Testis (tissue), 3 donors: ENCODE results near the gene CDK14. TPM values are rescaled to one million over a fixed set of nuclear protein-coding genes. Genes with fewer than 3 reads are reported as not detected.

Experiments
- DNase-seq: peaks from one replicate; pipeline ENCODE4 v3.0.0-alpha.2; 2019
- H3K27ac ChIP-seq, 2 donors: fragments of 200-600 bp; sonication (generic); one replicate each; pipeline ENCODE4 v1.5.1; 2019
- H3K27me3 ChIP-seq: fragments of 200-600 bp; sonication (generic); one replicate; pipeline ENCODE4 v1.5.1; 2019
- H3K36me3 ChIP-seq: fragments of 200-600 bp; sonication (generic); one replicate; pipeline ENCODE4 v1.5.1; 2017; ENCODE audit warnings: low read depth; ENCODE audit errors: missing control alignments
- H3K4me1 ChIP-seq: fragments of 200-600 bp; sonication (generic); one replicate; pipeline ENCODE4 v1.5.1; 2019
- H3K4me3 ChIP-seq, 2 donors: fragments of 200-600 bp; sonication (generic); one replicate each; pipeline ENCODE4 v1.5.1; 2017 to 2019
- H3K9me3 ChIP-seq: fragments of 200-600 bp; sonication (generic); one replicate; pipeline ENCODE4 v1.5.1; 2017
- POLR2A ChIP-seq: fragments of 450-650 bp; IDR thresholded peaks from one replicate; pipeline ENCODE4 v1.6.1; 2017; ENCODE audit warnings: antibody characterized with exemption, mild to moderate bottlenecking, moderate library complexity
- WGBS, 2 donors: methylation state at CpG; one replicate each; pipeline ENCODE4 v1.1.5; 2018; 5-methylcytosine and 5-hydroxymethylcytosine counted together
- intact Hi-C: fragments of 100-400 bp; cut with DNase I; formaldehyde crosslinking; loops from one replicate; pipeline ENCODE4 v1.15.1; 2023; ENCODE audit warnings: low total_unique reads
- polyA plus RNA-seq: library from polyadenylated mRNA; stranded (reverse); fragments of 350-450 nt; fragmentation: Illumina TruSeq; extraction: RNeasy Lipid Tissue Mini Kit (QIAGEN cat#74804); gene quantifications from one replicate; pipeline ENCODE4 v1.2.3, GENCODE V29; 2014; ENCODE audit warnings: low read depth, low replicate concordance; ENCODE audit not compliant: insufficient read depth
- total RNA-seq, 2 donors: library from RNA; depleted of rRNA; stranded (reverse); fragments of >200 nt; gene quantifications; one replicate each; pipeline ENCODE4 v1.2.3, GENCODE V29; 2016
- TF ChIP-seq, protein P1 (sequence below), 3 experiments: fragments of 450-650 bp in 2 of 3; fragments of 200-600 bp in 1 of 3; sonication (generic) in 1 of 3; IDR thresholded peaks; one replicate each; pipeline ENCODE4 v1.5.1; 2016 to 2019; ENCODE audit warnings: antibody characterized with exemption in 3 of 3, mild to moderate bottlenecking in 2 of 3, moderate library complexity in 1 of 3

The CDK14 gene
- total and polyA plus RNA-seq, 3 donors from 2014 or later: 18.9 to 22.7 (median 19.5) TPM

DNA sequence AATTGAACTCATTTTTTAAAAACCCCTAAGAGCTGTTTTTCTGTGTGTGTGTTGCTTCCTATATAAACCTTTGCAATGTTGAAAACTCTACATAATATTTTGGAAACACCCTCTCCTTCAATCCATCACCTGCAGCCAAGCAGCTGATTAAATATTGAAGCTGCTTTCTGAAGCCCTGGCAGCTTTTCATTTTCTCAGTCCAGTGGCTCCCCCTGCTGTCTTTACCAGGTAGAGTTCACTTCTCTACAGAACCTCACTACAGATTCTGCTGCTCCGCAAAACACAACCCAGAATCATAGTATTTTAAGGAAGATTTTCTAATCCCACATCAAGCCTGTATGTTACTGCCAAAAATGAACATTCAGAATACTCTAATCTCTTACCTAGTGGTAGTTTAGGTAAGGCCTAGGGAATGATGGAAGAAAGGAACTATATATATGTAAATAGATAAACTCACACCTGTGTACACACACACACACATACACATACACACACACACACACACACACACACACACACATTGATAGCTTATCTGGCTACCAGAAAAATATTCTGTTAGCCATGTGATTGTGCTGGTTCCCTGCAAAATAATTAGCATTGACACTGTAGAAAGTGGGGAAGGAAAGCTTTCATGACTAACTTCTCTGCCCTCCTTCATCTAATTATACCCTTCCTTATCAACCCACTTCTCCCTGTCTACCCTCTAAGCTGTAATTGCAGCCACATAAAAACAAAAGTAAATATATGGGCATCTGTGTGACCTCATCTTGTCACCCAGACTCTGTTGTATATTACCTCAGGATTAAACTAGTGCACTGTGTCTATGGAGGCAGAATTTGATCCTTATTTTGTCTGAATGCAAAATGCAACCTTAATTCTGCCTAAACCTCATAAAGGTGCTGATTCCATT, 438.6 kb downstream of the CDK14 start:
- WGBS, 2 donors: 57 to 77% methylated on average over 1 of the region's 1 CpG
- peak; percentile 81 for DNase-seq
- H3K36me3 ChIP-seq: no peaks in the 10 kb centered on the region
- intact Hi-C loops: no loop called here
- no peak for TF ChIP-seq POLR2A
- TF ChIP-seq, protein P1, sequence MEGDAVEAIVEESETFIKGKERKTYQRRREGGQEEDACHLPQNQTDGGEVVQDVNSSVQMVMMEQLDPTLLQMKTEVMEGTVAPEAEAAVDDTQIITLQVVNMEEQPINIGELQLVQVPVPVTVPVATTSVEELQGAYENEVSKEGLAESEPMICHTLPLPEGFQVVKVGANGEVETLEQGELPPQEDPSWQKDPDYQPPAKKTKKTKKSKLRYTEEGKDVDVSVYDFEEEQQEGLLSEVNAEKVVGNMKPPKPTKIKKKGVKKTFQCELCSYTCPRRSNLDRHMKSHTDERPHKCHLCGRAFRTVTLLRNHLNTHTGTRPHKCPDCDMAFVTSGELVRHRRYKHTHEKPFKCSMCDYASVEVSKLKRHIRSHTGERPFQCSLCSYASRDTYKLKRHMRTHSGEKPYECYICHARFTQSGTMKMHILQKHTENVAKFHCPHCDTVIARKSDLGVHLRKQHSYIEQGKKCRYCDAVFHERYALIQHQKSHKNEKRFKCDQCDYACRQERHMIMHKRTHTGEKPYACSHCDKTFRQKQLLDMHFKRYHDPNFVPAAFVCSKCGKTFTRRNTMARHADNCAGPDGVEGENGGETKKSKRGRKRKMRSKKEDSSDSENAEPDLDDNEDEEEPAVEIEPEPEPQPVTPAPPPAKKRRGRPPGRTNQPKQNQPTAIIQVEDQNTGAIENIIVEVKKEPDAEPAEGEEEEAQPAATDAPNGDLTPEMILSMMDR (IDR thresholded peaks at IDR 0.05): peak; percentile 45 to 56 (median 53)
- H3K4me3 ChIP-seq: no peak overlapping the region
- no peaks in the 10 kb centered on the region for H3K27me3 ChIP-seq
- no peaks in the 10 kb centered on the region for H3K9me3 ChIP-seq
- no peaks in the 10 kb centered on the region for H3K4me1 ChIP-seq
- no peak overlapping the region for H3K27ac ChIP-seq

DNA sequence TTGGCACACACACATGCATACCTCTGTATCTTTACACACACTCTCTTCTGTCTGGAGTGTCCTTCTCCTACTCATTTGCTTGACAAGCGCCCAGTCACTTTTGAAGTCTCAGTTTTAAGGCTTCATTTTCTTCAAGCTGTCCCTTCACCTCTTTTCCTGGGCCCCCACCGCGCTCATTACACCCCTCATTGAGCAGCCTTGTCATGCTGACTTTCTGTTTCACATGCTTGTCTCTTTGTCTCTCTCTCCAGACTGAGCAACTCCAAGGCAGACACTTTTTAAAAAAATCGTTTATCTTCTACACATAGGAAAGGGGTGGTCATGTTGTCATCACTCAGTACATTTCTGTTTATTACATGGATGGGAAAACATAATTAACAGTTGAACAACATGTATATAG, 442.9 kb downstream of the CDK14 start:
- Histone ChIP-seq H3K9me3 (no peaks in the 10 kb centered on the region), H3K27ac (no peak overlapping the region), H3K27me3 (no peaks in the 10 kb centered on the region), H3K4me1 (peaks cover 15% of the 10 kb centered on the region), H3K36me3 (no peaks in the 10 kb centered on the region), H3K4me3 (no peak overlapping the region)
- intact Hi-C loops: no loop called here
- TF ChIP-seq, protein P1 (IDR thresholded peaks at IDR 0.05): no peak
- no peak for TF ChIP-seq POLR2A
- no peak for DNase-seq
- 92 to 93% methylated on average over 4 of the region's 4 CpGs for WGBS, 2 donors

DNA sequence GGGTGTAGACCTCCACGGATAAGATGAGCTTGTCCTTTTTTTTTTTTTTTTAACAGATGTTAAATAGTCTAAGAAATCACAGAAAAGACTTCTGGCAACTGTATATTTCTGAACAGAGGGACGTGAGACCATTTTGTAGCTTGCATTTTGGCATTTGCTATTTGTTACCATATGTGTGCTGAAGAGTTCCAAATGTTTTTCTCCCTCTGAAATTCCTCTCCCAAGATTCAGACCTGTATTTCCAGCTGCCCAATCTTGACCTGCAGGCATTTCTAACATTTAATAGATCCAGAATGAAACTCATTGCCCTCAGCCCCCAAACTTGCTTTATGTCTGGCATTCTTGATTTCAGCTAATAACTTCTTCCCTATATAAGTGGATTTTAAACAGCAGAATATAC, 445.0 kb downstream of the CDK14 start:
- no peak overlapping the region for H3K4me3 ChIP-seq
- WGBS, 2 donors: 24 to 48% methylated on average over 2 of the region's 2 CpGs
- H3K4me1 ChIP-seq: peaks cover 15% of the 10 kb centered on the region

DNA sequence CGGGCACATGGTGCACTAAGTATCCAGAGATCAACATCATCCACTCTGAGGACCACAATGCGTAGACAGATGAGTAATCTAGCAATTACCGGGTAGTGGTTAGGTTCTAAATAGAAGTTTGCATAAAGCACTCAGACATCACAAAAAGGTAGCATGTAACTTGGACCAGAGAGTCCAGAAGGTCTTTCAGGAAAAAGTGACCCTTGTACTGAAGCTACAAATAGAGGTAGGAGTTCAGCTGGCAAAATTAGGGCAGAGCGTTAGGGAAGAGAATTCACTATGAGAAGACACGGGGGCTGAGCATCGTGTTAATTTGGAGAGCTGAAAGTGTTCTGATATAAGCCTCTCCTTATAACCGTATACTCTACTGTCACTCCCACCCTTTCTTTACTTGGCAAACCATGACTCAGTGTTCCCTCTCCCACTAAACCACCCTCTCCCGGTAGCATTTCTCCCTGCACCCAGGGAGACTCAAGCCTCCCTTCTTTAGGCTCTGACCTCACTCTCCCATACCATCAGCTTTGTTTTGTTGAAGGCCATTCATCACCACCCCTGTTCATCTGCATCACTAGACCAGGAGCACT, 445.9 kb downstream of the CDK14 start:
- H3K27ac ChIP-seq: no peak overlapping the region
- no peak for TF ChIP-seq POLR2A
- TF ChIP-seq, protein P1 (IDR thresholded peaks at IDR 0.05): no peak
- H3K27me3 ChIP-seq: no peaks in the 10 kb centered on the region
- no peaks in the 10 kb centered on the region for H3K36me3 ChIP-seq
- no peak for DNase-seq
- H3K9me3 ChIP-seq: no peaks in the 10 kb centered on the region
- 87 to 89% methylated on average over 8 of the region's 8 CpGs for WGBS, 2 donors
- peaks cover 15% of the 10 kb centered on the region for H3K4me1 ChIP-seq
- intact Hi-C loops: no loop called here
- H3K4me3 ChIP-seq: no peak overlapping the region

More for the DNA sequence above, 445.0 kb downstream of the CDK14 start:
- H3K9me3 ChIP-seq: no peaks in the 10 kb centered on the region
- no peak overlapping the region for H3K27ac ChIP-seq
- no peak for TF ChIP-seq POLR2A
- TF ChIP-seq, protein P1 (IDR thresholded peaks at IDR 0.05): no peak
- no peaks in the 10 kb centered on the region for H3K27me3 ChIP-seq
- H3K36me3 ChIP-seq: no peaks in the 10 kb centered on the region
- intact Hi-C loops: no loop called here
- no peak for DNase-seq
